ENCODE measurements around the gene GPHA2.

DNA sequence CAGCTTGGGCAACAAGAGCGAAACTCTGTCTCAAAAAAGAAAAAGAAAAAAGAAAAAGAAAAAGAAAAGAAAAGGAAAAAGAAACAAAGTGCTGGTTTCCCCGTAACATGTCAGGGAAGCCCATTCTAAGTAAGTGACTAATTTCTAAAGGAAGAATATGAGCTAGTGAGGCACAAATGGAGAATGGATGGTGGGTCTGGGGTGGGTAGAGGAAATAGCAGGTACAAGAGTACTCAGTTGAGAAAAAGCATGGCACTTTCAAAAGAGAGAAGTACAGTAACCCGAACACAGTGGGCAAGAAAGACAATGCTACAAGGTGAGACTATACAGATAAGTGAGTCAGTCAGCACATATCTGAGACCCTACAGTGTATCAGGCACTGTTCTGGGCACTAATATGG is 31.7 kb upstream of the GPHA2 start:
- TF ChIP-seq, protein P1, sequence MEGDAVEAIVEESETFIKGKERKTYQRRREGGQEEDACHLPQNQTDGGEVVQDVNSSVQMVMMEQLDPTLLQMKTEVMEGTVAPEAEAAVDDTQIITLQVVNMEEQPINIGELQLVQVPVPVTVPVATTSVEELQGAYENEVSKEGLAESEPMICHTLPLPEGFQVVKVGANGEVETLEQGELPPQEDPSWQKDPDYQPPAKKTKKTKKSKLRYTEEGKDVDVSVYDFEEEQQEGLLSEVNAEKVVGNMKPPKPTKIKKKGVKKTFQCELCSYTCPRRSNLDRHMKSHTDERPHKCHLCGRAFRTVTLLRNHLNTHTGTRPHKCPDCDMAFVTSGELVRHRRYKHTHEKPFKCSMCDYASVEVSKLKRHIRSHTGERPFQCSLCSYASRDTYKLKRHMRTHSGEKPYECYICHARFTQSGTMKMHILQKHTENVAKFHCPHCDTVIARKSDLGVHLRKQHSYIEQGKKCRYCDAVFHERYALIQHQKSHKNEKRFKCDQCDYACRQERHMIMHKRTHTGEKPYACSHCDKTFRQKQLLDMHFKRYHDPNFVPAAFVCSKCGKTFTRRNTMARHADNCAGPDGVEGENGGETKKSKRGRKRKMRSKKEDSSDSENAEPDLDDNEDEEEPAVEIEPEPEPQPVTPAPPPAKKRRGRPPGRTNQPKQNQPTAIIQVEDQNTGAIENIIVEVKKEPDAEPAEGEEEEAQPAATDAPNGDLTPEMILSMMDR (conservative IDR thresholded peaks at IDR 0.05 in 1 of 2, IDR thresholded peaks at IDR 0.05 in 1 of 2; ENCODE audit: low read depth in 1 of 2, low read length in 2 of 2) = no peak
- TF ChIP-seq EZH2 (IDR thresholded peaks at IDR 0.05; ENCODE audit: low read length, missing control alignments) = no peak
